GM19397 (cell line): Measurements from ENCODE around the gene TRNP1.
"Not testable (repeated sequence)": the region's sequence is repeated elsewhere in the genome, so short reads cannot be mapped to it uniquely, and the experiment has no call there.

Experiments
- ATAC-seq: cut with Tn5 transposase; IDR thresholded peaks from one replicate; pipeline ENCODE4 v1.9.1; 2021; ENCODE audit warnings: mild to moderate bottlenecking, moderate library complexity; ENCODE audit not compliant: unreplicated experiment

TRNP1 gene

GRCh38 chr1:26972390-26972789 lies 21.1 kb upstream of the TRNP1 start:
- no peak for ATAC-seq

GRCh38 chr1:26972821-26973220 lies 20.7 kb upstream of the TRNP1 start:
- no peak for ATAC-seq

GRCh38 chr1:26976621-26977510 lies 16.6 kb upstream of the TRNP1 start:
- no peak for ATAC-seq

- no peak for ATAC-seq
Measured at GRCh38 chr1:26978901-26979300, 14.6 kb upstream of the TRNP1 start.

GRCh38 chr1:26981146-26981846 lies 12.2 kb upstream of the TRNP1 start:
- no peak for ATAC-seq

- ATAC-seq, result no peak
Measured at GRCh38 chr1:26983863-26984262, 9.6 kb upstream of the TRNP1 start.

- ATAC-seq, result no peak
Measured at GRCh38 chr1:26984291-26984690, 9.2 kb upstream of the TRNP1 start.

GRCh38 chr1:26986658-26987057 lies 6.8 kb upstream of the TRNP1 start:
- no peak for ATAC-seq

- ATAC-seq, result not testable (repeated sequence)
Measured at GRCh38 chr1:26989403-26990109, 3.9 kb upstream of the TRNP1 start.

- ATAC-seq, result no peak
Measured at GRCh38 chr1:26991310-26992116, 2.0 kb upstream of the TRNP1 start.

- ATAC-seq, result no peak
Measured at GRCh38 chr1:26994020-26994786, 711 bp downstream of the TRNP1 start.

- no peak for ATAC-seq
Measured at GRCh38 chr1:26994787-26995517, 1.5 kb downstream of the TRNP1 start.

GRCh38 chr1:26996024-26996423 lies 2.5 kb downstream of the TRNP1 start:
- no peak for ATAC-seq

GRCh38 chr1:26996665-26997064 lies 3.2 kb downstream of the TRNP1 start:
- ATAC-seq, result no peak

GRCh38 chr1:26998429-26999300 lies 5.2 kb downstream of the TRNP1 start:
- ATAC-seq, result no peak

- no peak for ATAC-seq
Measured at GRCh38 chr1:26999440-26999987, 6.0 kb downstream of the TRNP1 start.

GRCh38 chr1:27000090-27000816 lies 6.8 kb downstream of the TRNP1 start:
- no peak for ATAC-seq
